GM18858 (cell line): ENCODE results near the gene PILRB.

ENCODE experiments used
- ATAC-seq: cut with Tn5 transposase; IDR thresholded peaks from one replicate; pipeline ENCODE4 v1.9.1; 2021; ENCODE audit not compliant: unreplicated experiment

PILRB gene

DNA sequence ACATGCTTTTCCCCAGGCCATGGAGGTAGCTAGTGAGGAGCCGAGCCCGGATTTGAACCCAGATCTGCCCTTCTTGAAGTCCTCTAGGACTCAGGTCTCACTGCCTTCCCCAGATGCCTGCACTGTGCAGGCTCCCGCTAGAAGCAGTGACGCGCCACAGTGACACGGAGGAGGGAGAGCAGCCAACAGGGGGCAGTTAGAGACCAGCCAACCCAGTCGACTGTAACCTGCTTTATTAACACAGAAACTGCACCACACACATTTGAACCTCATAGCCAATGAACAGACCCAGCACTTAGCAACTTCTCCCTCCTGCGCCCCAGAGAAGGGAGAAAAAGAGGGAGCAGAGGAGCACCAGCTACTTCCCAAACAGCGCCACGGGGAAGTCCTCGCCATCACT is 42.7 kb downstream of the PILRB start:
- ATAC-seq = no peak

DNA sequence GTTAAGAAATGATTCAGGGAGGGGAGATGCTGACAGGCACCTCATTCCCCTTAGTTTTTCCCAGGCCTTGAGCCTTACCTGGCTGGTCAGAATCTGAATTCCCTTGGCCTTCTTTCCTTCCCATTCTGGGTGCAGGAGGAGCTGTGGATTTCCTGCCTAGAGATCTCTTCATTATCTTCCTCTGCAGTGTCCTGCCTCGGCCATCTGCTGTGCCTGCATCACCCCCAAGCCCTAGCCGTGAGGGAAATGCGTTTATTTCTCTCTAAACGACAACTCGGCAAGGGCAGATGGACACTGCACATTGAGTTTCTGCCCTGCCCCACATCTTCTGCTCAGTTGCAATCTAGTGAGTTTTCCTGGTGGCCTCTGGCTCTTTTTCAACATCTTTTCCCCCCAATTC is 43.9 kb downstream of the PILRB start:
- no peak for ATAC-seq

DNA sequence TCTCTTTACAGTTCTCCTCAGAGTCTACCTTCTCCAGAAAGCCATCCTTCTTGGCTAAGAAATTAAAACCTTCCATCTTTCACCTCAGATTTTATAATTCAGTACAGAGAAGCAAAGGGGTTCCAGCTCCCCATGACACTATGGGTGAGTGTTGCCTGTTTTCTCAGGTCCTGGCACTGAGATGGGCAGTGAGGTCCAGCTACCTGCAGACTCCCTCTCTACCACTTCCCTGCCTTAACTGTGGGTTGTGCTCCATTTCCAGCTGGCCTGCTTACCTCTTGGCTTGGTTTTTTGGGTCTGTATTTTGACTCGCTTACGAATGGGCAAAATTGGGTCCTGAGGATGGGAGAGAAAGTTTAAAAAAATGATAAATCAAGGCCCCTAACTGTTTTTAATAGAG is 44.3 kb downstream of the PILRB start:
- no peak for ATAC-seq

DNA sequence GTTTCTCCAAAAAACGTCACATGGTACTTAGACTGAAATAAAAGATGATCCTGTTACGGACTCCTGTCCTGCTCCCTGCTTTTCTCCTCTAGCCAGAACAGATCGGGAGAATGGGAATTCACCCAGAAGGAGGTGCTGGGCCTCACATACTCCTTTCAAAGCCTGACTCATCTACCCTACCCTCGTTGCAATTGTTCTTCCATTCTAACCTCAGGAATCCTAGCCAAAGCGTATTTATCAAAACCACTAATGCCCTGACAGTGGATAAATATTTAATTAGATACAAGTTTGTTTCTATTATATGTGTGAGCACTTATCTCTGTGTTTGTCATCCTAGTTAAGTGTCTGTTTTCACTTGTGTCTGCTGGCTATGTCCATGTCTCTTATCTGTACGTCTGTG is 48.9 kb downstream of the PILRB start:
- no peak for ATAC-seq

DNA sequence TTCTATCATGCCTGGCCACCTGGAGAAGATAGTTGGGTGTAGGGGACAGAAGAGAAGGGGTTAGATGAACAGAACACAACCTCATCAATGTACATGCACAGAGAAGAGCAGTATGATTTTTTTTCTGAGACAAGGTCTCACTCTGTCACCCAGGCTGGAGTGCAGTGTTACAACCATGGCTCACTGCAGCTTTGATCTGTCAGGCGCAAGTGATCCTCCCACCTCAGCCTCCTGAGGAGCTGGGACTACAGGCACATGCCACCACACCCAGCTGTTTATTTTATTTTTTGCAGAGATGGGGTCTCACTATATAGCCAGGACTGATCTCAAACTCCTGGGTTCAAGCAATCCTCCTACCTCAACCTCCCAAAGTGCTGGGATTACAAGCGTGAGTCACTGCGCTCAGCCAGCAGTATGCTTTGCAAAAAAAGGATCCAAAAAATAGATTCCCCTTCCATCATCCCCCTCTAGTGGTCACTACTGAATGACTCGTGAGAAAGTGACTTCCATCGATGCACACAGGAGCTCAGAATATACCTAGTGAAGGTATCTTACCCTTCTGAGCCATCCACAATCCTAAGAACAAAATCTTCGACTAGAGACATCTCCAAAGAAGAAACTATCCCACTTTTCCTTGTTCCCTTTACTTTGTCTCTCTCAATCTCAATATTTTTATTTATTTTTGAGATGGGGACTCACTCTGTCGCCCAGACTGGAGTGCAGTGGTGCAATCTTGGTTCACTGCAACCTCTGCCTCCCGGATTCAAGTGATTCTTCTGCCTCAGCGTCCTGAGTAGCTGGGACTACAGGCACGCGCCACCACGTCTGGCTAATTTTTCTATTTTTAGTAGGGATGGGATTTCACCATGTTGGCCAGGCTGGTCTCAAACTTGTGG is 49.6 kb downstream of the PILRB start:
- ATAC-seq = no peak

DNA sequence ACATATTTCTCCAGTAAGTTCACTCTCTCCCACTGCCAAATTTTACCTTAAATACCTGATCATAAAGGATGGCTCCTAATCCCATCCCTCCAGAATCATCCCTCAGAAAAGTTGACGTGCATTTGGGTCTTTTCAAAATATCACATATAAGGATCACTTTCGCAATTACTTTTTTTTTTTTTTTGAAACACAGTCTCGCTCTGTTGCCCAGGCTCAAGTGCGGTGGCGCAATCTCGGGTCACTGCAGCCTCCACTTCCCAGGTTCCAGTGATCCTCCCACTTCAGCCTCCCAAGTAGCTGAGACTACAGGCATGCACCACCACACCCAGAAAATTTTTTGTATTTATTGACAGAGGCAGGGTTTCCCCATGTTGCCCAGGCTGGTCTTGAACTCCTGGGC is 53.2 kb downstream of the PILRB start:
- no peak for ATAC-seq

DNA sequence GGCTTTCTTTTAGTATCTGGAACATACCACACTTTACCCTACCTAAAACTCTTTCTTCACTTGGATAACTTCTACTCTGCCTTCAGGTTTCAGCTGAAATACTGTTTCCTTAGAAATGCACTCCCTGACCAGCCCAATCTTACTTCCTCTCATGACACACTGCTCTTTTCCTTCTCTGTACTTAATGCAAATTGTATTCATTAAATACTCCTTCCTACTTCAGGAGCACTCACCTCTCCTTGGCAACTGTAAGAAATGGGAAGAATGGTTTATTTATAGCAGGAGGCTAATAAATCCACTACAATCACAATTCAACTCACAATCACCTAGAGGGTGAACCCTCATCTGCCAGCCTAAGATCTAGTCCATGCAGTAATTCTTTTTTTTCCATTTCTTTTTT is 55.4 kb downstream of the PILRB start:
- no peak for ATAC-seq

DNA sequence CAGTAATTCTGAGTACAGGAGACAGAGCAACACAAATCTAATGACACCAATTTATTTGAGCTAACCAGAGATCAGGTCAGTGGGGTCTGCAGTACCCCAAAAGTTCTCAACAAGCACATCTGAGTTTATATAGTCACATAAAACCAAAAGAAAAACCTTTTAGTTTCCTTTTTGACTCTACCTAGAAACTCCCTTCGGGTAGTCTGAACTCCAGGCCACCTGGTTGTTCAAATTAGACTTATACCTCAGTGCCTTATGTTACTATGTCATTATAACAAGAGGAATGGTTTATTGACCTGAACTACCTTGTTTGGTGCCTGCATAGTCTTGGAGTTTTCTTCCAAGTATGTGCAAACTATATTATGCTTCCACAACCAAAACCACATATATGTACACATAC is 56.0 kb downstream of the PILRB start:
- ATAC-seq = no peak

DNA sequence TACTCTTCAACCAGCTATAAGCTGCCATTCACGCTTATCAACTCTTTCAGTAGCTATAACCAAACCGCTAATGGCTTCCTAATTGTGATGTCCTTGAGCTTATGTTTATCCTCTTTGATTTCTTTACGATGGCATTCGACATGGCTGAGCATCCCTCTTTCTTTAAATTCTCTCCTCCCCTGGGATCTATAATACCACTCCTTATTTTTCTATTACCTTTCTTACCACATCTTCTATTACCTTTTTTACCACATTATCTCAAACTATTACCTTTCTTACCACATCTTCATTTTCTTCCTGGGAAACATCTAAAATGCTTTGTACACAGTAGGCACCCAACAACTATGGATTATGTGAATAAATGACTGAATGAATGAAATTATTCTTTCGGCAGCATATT is 57.5 kb downstream of the PILRB start:
- no peak for ATAC-seq
